Embryonic facial prominence (tissue), 1 donor: ENCODE measurements around the gene C11orf91.
"Not testable (repeated sequence)": the region's sequence is repeated elsewhere in the genome, so short reads cannot be mapped to it uniquely, and the experiment has no call there.

Experiments used
- DNase-seq: peaks from one replicate; pipeline ENCODE4 v3.0.0-alpha.2; 2016; ENCODE audit errors: extremely low spot score

The C11orf91 gene

DNA sequence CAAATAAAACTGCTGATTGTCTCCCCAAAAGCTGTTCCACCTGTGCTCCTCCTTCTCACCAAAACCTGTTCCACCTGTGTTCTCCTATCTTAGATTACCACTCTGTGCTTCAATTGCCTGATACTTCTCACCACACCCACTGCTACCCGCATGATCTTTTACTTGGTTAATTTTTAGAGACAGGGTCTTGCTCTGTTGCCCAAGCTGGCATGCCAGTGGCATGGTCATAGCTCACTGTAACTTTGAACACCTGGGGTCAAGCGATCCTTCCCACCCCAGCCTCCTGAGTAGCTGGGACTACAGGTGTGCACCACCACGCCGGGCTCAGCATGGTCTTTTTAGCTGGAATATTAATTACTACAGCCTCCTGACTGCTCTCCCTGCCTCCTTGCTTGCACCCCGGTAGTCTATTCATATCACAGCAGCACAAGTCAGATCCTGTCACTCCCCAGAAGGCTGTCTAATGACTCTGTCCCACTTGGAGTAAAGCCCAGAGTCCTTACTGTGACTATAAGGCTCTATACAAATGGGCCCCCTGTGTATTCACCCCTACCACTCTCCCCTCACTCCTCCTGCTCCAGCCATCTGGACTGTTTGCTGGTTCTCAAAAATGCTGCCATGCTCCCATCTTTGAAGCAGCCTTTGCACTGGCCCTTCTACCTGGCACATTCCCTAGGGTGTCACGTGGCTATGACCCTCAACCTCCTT is 3.5 kb downstream of the C11orf91 start:
- DNase-seq = no peak

GRCh38 chr11:33696411-33696810 is 4.2 kb downstream of the C11orf91 start:
- no peak for DNase-seq

DNA sequence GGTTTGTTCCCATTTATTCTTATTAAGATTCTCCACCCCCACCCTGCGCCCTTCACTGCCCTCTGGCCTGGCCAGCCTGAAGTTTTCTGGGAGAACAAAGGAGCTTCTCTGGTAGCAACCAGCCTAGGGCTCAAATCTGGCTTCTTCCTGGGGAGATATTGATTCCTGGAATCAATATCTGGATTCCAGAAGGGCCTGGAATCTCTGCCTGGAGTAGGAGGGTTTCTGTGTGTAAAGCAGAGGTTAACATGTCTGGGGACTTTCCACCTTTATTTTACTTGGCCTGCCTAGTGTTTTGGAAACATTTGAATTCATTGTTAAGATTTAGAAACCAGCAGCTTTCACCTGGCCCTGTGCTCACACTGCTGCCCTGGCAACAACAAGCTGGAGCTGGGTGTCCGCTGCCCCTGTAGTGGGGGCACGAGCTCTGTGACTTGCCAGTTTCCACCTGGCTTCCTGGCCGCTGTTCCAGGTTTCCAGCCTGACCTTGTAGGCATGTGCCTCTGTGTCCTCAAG is 5.5 kb downstream of the C11orf91 start:
- DNase-seq = no peak

- no peak for DNase-seq
These were observed 6.1 kb downstream of the C11orf91 start for GRCh38 chr11:33694346-33695050.

DNA sequence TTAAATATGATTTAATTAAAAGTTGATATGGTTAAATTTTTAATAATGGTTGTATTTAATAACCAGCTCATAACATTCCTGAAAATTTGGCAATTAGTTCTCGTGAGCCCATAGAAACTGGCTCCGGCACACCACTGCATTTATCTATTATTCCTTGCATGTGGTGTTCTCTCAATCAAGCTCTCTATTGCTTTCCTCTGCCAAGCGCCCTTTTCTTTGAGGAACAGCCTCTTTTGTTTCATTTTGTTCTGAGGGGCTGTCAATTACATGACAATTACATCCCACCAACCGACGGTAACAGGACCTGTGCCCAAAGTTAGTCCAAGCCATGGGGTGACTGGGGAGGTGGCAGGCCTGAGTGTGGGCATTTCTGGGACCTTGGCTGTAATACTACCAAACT is 8.1 kb downstream of the C11orf91 start:
- DNase-seq = no peak

DNA sequence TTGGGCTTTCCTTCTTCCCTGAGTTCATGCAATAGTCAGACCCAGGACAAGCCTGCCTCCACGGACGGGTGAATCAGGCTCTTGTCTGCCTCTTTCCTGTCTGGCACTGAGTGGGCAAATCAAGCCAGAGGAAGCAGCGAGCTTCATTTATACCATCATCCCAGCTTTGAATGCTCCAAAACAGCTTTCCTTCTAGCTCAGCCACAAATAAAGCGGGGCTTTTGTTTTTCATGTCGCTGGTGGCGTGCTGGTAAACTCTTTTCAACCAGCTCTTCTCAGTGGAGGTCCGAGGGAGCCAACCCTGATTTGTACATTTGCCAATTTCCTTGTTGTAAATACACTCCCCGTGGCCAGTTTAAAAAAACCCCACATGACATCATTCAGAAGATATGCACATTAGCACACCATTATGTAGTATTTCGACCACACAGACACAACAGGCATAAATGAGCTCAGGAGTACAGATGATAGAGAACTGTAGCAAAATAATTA is 8.6 kb downstream of the C11orf91 start:
- DNase-seq = peak; percentile 50

- DNase-seq = no peak
These were observed 9.4 kb downstream of the C11orf91 start for GRCh38 chr11:33691066-33691864.

GRCh38 chr11:33690290-33691065 is 10.1 kb downstream of the C11orf91 start:
- DNase-seq = no peak

GRCh38 chr11:33689501-33689900 is 11.1 kb downstream of the C11orf91 start:
- no peak for DNase-seq

DNA sequence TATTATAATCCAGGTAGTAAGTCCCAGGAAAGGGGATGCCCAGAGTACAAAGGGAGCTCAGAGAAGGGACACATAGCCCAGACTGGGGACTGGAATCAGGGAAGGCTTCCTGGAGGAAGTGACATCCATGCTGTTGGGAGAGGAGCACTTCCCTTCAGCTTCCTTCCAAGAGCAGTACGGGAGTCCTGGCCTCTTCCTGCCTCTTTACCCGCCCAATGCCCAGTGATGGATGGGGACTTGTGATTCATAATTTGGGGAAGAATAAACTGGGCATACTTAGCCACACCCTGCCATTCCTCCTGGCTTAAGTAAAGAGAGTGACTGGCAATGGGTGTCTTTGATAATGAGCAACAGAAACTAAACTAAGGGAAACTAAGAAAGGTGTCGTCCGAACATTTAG is 11.5 kb downstream of the C11orf91 start:
- no peak for DNase-seq

DNA sequence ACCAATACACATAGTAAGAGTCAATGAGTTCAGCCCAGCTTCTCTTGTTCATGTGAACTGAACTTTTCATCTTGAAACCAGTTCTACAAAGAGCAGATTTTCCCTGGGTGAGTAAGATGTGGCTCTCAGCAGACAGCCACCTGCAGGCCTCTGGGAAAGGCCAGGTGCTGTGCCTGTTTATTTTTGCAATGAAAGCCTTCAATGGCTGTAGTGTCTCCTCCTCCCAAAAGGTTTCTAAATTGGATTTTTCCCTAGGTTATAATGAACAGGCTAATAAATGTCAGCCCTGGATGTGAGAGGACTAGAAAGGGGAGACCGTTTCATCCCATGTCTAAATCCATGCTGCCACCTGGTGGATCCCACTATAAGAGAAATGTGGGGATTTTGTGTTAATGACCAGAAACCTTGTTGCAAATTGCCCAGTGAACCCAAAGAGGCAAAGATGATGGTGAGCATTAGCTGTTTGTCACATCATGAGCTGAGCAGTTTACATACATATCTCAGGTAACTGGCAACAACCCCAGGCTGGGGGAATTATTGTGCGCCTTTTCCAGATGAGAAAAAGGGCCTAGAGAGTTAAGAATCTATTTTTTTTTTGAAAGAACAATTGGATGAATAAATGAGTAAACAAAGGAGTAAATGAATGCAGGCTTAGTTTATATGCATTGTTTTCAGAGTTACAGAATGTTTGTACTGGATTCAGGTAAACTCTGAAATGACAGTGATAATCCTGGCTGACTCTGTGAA is 12.7 kb downstream of the C11orf91 start:
- no peak for DNase-seq

GRCh38 chr11:33685082-33685481 is 15.5 kb downstream of the C11orf91 start:
- DNase-seq = no peak

DNA sequence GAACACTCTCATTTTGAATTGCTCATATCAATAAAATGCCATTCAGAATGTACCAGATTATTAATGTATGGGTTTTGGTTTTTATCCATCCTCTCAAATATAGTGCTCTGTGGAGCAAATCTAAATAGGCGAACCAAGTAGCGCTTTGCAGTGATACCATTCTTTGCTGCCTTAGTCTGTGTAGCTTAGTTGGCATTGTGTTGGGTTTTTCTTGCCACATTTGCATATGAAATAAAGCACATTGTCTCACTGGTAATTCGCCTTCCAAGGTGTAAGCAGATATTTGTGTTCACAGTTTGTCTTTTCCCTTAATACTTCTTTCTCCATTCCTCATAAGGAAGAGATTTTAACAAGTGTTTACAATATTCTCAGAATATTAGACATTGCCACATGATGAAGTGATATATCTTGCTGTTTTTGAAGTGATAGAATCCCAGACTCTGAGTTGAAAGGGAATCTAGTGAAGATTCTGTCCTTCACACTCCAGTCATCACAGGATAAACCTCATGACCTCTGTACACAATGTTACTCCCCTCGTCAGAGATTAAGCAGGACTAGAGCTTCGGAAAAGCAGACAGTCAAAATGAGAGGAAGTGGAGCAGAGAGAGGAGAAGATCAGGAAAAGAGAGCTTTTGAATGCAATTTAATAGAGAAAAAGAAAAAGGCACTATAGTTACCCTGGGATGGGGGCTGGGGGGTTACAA is 16.5 kb downstream of the C11orf91 start:
- DNase-seq = no peak

- no peak for DNase-seq
These were observed 18.2 kb downstream of the C11orf91 start for GRCh38 chr11:33682446-33682845.

DNA sequence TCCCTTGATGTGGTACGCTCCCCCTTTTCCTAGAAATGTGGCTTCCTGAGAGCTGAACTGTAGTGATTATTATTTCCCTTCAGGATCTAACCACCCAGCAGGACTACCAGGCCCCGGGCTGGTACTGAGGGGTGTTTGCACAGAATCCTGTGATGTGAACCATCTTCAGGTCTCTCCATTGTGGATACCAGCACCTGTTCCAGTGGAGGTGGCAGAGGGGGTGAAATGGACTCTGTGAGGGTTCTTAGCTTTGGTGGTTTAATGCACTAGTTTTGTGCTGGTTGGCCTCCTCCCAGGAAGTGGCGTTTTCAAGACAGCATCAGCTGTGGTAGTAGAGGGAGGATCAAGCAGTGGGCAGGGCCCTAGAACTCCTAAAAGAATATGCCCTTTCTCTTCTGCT is 18.6 kb downstream of the C11orf91 start:
- DNase-seq = no peak

- DNase-seq = not testable (repeated sequence)
These were observed 22.0 kb downstream of the C11orf91 start for GRCh38 chr11:33678616-33679015.

DNA sequence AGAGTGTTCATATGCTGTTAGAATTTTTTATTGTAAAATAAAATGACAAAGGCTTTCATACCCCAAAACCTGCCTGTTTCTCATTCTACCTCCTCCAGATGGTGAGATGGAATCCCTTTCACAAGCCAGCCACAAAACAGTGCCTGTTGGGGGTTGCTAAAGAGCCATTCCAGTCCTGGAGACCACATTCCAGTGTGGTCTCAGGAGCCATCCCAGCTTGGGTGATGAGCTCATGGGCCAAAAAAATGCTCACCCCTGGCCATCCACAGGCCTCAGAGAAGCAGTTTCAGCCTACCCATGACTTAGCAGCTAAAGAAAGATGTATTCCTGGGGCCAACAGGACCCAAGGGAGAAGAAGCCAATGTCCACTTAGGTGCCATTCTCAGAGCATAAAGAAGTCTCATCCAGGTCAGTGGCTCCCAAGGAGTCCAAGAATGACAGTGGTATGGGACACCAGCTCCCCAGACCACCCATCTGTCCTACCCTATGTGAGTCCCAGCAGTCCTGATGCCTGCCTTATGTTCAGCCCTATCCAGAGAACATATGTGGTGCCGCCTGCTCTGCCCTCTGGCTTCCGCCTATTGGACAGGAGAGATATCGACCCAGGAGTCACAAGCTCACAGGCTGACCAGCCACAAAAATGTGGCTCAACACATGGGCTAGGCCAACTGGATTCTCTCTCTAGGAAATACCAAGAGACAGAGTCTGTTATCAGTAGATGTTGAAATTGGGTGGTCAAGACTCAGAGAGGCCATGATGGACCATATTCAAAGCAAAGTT is 26.4 kb downstream of the C11orf91 start:
- no peak for DNase-seq

GRCh38 chr11:33672273-33672672 is 28.4 kb downstream of the C11orf91 start:
- DNase-seq = no peak
